ENCODE data around the gene VPS13C. TPM values are rescaled to one million over a fixed set of nuclear protein-coding genes. Genes with fewer than 3 reads are reported as not detected.

Gene VPS13C
- polyA plus RNA-seq, 2 of the 4 experiments (the other 2 are of a cell fraction), result 13.2 to 26.5 TPM

- Histone ChIP-seq H3K9me3 (no peaks in the 10 kb centered on the region), H3K4me2 (no peak overlapping the region), H3K27ac (no peak overlapping the region), H3K4me1 (no peaks in the 10 kb centered on the region), H3K4me3 (no peak overlapping the region)
- ATAC-seq (no peak), FAIRE-seq (peak; percentile 13), DNase-seq (ENCODE audit: low read depth in 1 of 2, low spot score in 1 of 2) (no peak)
- TF ChIP-seq ZSCAN20 (CRISPR knock-in tag; IDR thresholded peaks at IDR 0.05) (no peak), CBX2 (IDR thresholded peaks at IDR 0.05; ENCODE audit: borderline replicate concordance, low read depth) (no peak), KDM1A (IDR thresholded peaks at IDR 0.05; ENCODE audit: low read depth) (no peak), BHLHE40 (IDR thresholded peaks at IDR 0.05; ENCODE audit: low read depth, low read length) (no peak), JUNB (IDR thresholded peaks at IDR 0.05) (no peak), CEBPB (IDR thresholded peaks at IDR 0.05) (no peak), ELK1 (IDR thresholded peaks at IDR 0.05; ENCODE audit: low read depth, low read length) (no peak), EHMT2 (IDR thresholded peaks at IDR 0.05; ENCODE audit: low read depth) (no peak), PBX3 (IDR thresholded peaks at IDR 0.05) (no peak), FOSL2 (IDR thresholded peaks at IDR 0.05) (no peak), FOSL2 (CRISPR knock-in tag; IDR thresholded peaks at IDR 0.05) (no peak), CHD4 (IDR thresholded peaks at IDR 0.05; ENCODE audit: borderline replicate concordance) (no peak), NPAS2 (CRISPR knock-in tag; IDR thresholded peaks at IDR 0.05; ENCODE audit: borderline replicate concordance) (no peak), HES2 (IDR thresholded peaks at IDR 0.05) (no peak), BCL3 (IDR thresholded peaks at IDR 0.05) (no peak), MYC (IDR thresholded peaks at IDR 0.05; ENCODE audit: borderline replicate concordance, low read length) (no peak), MAZ (IDR thresholded peaks at IDR 0.05; ENCODE audit: borderline replicate concordance, low read depth, low read length) (no peak)
- WGBS (ENCODE audit: missing lambda C conversion rate), result 71% methylated on average over 3 of the region's 3 CpGs
- ChIA-PET CTCF (interaction anchor here (0.6 to 1.2 kb wide), 3 partner anchors 18 to 329 kb away, joined by 3 read pairs; no protein-coding TSS in a partner anchor), POLR2A (no interaction called here)
Measured at GRCh38 chr15:61978225-61978624, 82.0 kb downstream of the VPS13C start.

GRCh38 chr15:61974759-61975158 is 85.5 kb downstream of the VPS13C start:
- TF ChIP-seq CHD2 (IDR thresholded peaks at IDR 0.05; ENCODE audit: low read length, partially characterized antibody), result no peak
- no peak for TF ChIP-seq HOXB5 (CRISPR knock-in tag; IDR thresholded peaks at IDR 0.05)
- TF ChIP-seq CBX2 (IDR thresholded peaks at IDR 0.05; ENCODE audit: borderline replicate concordance, low read depth), result no peak
- TF ChIP-seq MAFK (IDR thresholded peaks at IDR 0.05; ENCODE audit: partially characterized antibody), result no peak
- no peak for TF ChIP-seq CTCF (IDR thresholded peaks at IDR 0.05)
- TF ChIP-seq USF2 (IDR thresholded peaks at IDR 0.05), result no peak
- TF ChIP-seq REST (IDR thresholded peaks at IDR 0.05), result no peak
- TF ChIP-seq KDM1A (IDR thresholded peaks at IDR 0.05; ENCODE audit: low read depth), result no peak
- no peak for TF ChIP-seq TFCP2L1 (CRISPR knock-in tag; IDR thresholded peaks at IDR 0.05)
- no peak for ATAC-seq
- no peak overlapping the region for H3K4me2 ChIP-seq
- no peak overlapping the region for H3K4me3 ChIP-seq
- CTCF ChIA-PET, result interaction anchor here (0.8 to 1.1 kb wide), 2 partner anchors 9 to 13 kb away, joined by 3 read pairs; no protein-coding TSS in a partner anchor
- H3K4me1 ChIP-seq, result no peaks in the 10 kb centered on the region
- H3K9me3 ChIP-seq, result no peaks in the 10 kb centered on the region
- FAIRE-seq, result no peak
- POLR2A ChIA-PET, result no interaction called here
- no peak for DNase-seq (ENCODE audit: low read depth in 1 of 2, low spot score in 1 of 2)
- 69% methylated on average over 1 of the region's 1 CpG for WGBS (ENCODE audit: missing lambda C conversion rate)
- no peak overlapping the region for H3K27ac ChIP-seq

All from A549 (cell line).